ENCODE measurements around the gene SPHK2.
A peak's percentile ranks its signal among the peaks of the same experiment; 100 is the strongest.
"Not testable (repeated sequence)": the region's sequence is repeated elsewhere in the genome, so short reads cannot be mapped to it uniquely, and the experiment has no call there.

SPHK2 gene

DNA sequence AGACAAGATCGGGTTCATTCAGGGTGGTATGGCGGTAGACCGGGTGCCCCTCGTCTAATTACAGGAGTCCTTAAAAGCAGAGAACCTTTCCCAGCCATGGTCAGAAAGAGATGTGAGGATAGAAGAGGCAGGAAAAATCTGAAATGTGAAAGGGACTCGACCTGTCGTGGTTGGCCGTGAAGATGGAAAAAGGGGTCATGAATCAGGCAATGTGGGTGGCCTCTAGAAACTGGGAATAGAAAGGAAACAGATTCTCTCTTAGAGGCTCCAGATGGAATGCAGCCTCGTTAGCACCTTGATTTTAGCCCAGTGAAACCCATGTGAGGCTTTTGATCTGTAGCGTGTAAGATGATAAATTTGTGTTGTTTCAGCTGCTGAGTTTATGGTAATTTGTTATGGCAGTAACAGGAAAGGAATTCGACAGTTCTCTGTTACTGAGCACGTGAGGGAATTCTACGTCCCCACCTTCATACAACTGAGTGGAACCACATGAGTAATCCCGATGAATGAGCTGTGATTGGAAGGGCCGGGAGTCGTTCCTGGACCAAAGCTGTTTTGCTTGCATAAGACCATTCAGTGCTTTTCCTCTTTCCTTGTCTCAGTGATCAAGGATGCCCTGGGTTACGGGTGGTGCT is 37.7 kb downstream of the SPHK2 start (continued):
- TF ChIP-seq, protein P1, sequence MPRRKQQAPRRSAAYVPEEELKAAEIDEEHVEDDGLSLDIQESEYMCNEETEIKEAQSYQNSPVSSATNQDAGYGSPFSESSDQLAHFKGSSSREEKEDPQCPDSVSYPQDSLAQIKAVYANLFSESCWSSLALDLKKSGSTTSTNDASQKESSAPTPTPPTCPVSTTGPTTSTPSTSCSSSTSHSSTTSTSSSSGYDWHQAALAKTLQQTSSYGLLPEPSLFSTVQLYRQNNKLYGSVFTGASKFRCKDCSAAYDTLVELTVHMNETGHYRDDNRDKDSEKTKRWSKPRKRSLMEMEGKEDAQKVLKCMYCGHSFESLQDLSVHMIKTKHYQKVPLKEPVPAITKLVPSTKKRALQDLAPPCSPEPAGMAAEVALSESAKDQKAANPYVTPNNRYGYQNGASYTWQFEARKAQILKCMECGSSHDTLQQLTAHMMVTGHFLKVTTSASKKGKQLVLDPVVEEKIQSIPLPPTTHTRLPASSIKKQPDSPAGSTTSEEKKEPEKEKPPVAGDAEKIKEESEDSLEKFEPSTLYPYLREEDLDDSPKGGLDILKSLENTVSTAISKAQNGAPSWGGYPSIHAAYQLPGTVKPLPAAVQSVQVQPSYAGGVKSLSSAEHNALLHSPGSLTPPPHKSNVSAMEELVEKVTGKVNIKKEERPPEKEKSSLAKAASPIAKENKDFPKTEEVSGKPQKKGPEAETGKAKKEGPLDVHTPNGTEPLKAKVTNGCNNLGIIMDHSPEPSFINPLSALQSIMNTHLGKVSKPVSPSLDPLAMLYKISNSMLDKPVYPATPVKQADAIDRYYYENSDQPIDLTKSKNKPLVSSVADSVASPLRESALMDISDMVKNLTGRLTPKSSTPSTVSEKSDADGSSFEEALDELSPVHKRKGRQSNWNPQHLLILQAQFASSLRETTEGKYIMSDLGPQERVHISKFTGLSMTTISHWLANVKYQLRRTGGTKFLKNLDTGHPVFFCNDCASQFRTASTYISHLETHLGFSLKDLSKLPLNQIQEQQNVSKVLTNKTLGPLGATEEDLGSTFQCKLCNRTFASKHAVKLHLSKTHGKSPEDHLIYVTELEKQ (tag by site-specific recombination; IDR thresholded peaks at IDR 0.05; ENCODE audit: borderline replicate concordance), result 0 out of 2 replicates have a peak, but pooled peaks have one; percentile 13

GRCh38 chr19:48657828-48658227 is 38.5 kb downstream of the SPHK2 start:
- H3K36me3 ChIP-seq (ENCODE audit: control insufficient read depth in 2 of 2, insufficient read depth in 1 of 2, low read length in 2 of 2); H3K27ac ChIP-seq (ENCODE audit: extremely low read depth, low read depth, low read length); H3K4me3 ChIP-seq (ENCODE audit: low read depth, low read length); H3K9me3 ChIP-seq (ENCODE audit: control insufficient read depth, insufficient read depth, low read depth, low read length); H3K4me1 ChIP-seq (ENCODE audit: control insufficient read depth, insufficient read depth, low read length): not testable (repeated sequence)
- TF ChIP-seq ZNF623 (tag by site-specific recombination; IDR thresholded peaks at IDR 0.05), result peak; percentile 91
- 0 out of 2 replicates have a peak, but pooled peaks have one; percentile 26 for TF ChIP-seq ZNF18 (tag by site-specific recombination; IDR thresholded peaks at IDR 0.05)
- POLR2A ChIA-PET, result interaction anchor here (1.1 kb wide), 1 partner anchor 39 kb away, joined by 5 read pairs; the partner anchor contains the start of genes RPL18 and SPHK2
- CTCF ChIA-PET, result interaction anchor here (0.6 to 4.1 kb wide), 3 partner anchors 12 to 130 kb away, joined by 3 to 20 read pairs (median 5); partner anchors contain the start of gene CA11

- ChIA-PET CTCF (interaction anchor here (0.7 to 4.1 kb wide), 3 partner anchors 13 to 312 kb away, joined by 3 to 20 read pairs (median 3); partner anchors contain the start of gene CA11), POLR2A (no interaction called here)
- no peaks in the 10 kb centered on the region; a peak in 1 of 3 replicates for H3K36me3 ChIP-seq (ENCODE audit: control insufficient read depth in 2 of 2, insufficient read depth in 1 of 2, low read length in 2 of 2)
- H3K4me1 ChIP-seq (ENCODE audit: control insufficient read depth, insufficient read depth, low read length), result peaks cover 9% of the 10 kb centered on the region
- H3K4me3 ChIP-seq (ENCODE audit: low read depth, low read length), result no peak overlapping the region
- no peak overlapping the region for H3K27ac ChIP-seq (ENCODE audit: extremely low read depth, low read depth, low read length)
- TF ChIP-seq ZNF335 (tag by site-specific recombination; conservative IDR thresholded peaks at IDR 0.05), result no peak
- TF ChIP-seq ZNF624 (tag by site-specific recombination; IDR thresholded peaks at IDR 0.05), result no peak
- TF ChIP-seq ZSCAN23 (tag by site-specific recombination; IDR thresholded peaks at IDR 0.05), result no peak
- peak; percentile 73 for TF ChIP-seq ZNF362 (tag by site-specific recombination; IDR thresholded peaks at IDR 0.05)
- TF ChIP-seq ZNF354C (tag by site-specific recombination; IDR thresholded peaks at IDR 0.05; ENCODE audit: borderline replicate concordance, low read depth), result no peak
- TF ChIP-seq ZNF121 (tag by site-specific recombination; IDR thresholded peaks at IDR 0.05), result peak; percentile 58; the same call in 1 of the 2 replicates
- no peak for TF ChIP-seq ZNF544 (tag by site-specific recombination; IDR thresholded peaks at IDR 0.05)
- TF ChIP-seq OSR2 (tag by site-specific recombination; IDR thresholded peaks at IDR 0.05), result no peak
- TF ChIP-seq ZNF639 (tag by site-specific recombination; IDR thresholded peaks at IDR 0.05), result no peak
- no peak for TF ChIP-seq ATF2 (tag by site-specific recombination; IDR thresholded peaks at IDR 0.05; ENCODE audit: low read depth)
- TF ChIP-seq KLF9 (tag by site-specific recombination; IDR thresholded peaks at IDR 0.05; ENCODE audit: low read depth), result no peak
- no peaks in the 10 kb centered on the region for H3K9me3 ChIP-seq (ENCODE audit: control insufficient read depth, insufficient read depth, low read depth, low read length)
Measured at GRCh38 chr19:48658483-48658882, 39.2 kb downstream of the SPHK2 start.

Measured in HEK293 (cell line).